BE2C (cell line): Measurements from ENCODE around the gene FBL.

Experiments used
- DNase-seq: peaks from one replicate; pipeline ENCODE4 v3.0.0-alpha.2; 2020
- H3K27me3 ChIP-seq: fragments of 250-450 bp; sonication (Bioruptor Pico); 2 replicates; pipeline ENCODE4 v1.5.1; 2020; ENCODE audit warnings: mild to moderate bottlenecking
- H3K36me3 ChIP-seq: fragments of 250-450 bp; sonication (Bioruptor Pico); 2 replicates; pipeline ENCODE4 v1.5.1; 2020; ENCODE audit warnings: mild to moderate bottlenecking
- H3K4me1 ChIP-seq: fragments of 250-450 bp; sonication (Bioruptor Pico); 2 replicates; pipeline ENCODE4 v1.5.1; 2020
- H3K4me3 ChIP-seq: 2 replicates; pipeline ENCODE4 v1.5.1; 2011; ENCODE audit warnings: low read depth, low read length
- H3K9me3 ChIP-seq: fragments of 250-450 bp; sonication (Bioruptor Pico); 2 replicates; pipeline ENCODE4 v1.5.1; 2020
- CTCF ChIP-seq: IDR thresholded peaks from 2 replicates; pipeline ENCODE4 v1.5.1; 2012; ENCODE audit warnings: mild to moderate bottlenecking, low read depth, low read length

The FBL gene

GRCh38 chr19:39839678-39840327 is 6.4 kb downstream of the FBL start:
- Histone ChIP-seq H3K4me1 (peaks cover 9% of the 10 kb centered on the region; the same call in 1 of the 2 replicates), H3K36me3 (peaks cover 65% of the 10 kb centered on the region), H3K27me3 (no peaks in the 10 kb centered on the region), H3K4me3 (no peak overlapping the region), H3K9me3 (no peaks in the 10 kb centered on the region)
- DNase-seq: no peak
- TF ChIP-seq CTCF: no peak

- DNase-seq: no peak
- TF ChIP-seq CTCF: no peak
- Histone ChIP-seq H3K9me3 (no peaks in the 10 kb centered on the region), H3K4me3 (no peak overlapping the region), H3K36me3 (peaks cover 69% of the 10 kb centered on the region), H3K4me1 (peaks cover 11% of the 10 kb centered on the region), H3K27me3 (no peaks in the 10 kb centered on the region)
Measured at GRCh38 chr19:39838569-39838968, 7.6 kb downstream of the FBL start.

GRCh38 chr19:39837978-39838377 is 8.2 kb downstream of the FBL start:
- Histone ChIP-seq H3K27me3 (no peaks in the 10 kb centered on the region), H3K4me1 (peaks cover 9% of the 10 kb centered on the region), H3K9me3 (no peaks in the 10 kb centered on the region), H3K4me3 (no peak overlapping the region), H3K36me3 (peaks cover 69% of the 10 kb centered on the region)
- no peak for TF ChIP-seq CTCF
- no peak for DNase-seq

- TF ChIP-seq CTCF: no peak
- Histone ChIP-seq H3K27me3 (no peaks in the 10 kb centered on the region), H3K36me3 (peaks cover 74% of the 10 kb centered on the region), H3K9me3 (no peaks in the 10 kb centered on the region), H3K4me1 (peaks cover 11% of the 10 kb centered on the region), H3K4me3 (no peak overlapping the region)
- DNase-seq: no peak
Measured at GRCh38 chr19:39834287-39834841, 11.8 kb downstream of the FBL start.

- DNase-seq: peak; percentile 99
- Histone ChIP-seq H3K36me3 (peaks cover 69% of the 10 kb centered on the region), H3K27me3 (no peaks in the 10 kb centered on the region), H3K9me3 (no peaks in the 10 kb centered on the region), H3K4me1 (peaks cover 11% of the 10 kb centered on the region), H3K4me3 (peak within 1 kb of the TSS; percentile 91)
- TF ChIP-seq CTCF: no peak
Measured at GRCh38 chr19:39833464-39834286, 12.5 kb downstream of the FBL start, which contains the start of gene DYRK1B. TSS of gene DYRK1B (minus strand) at chr19:39834162. CDS start at chr19:39831867, 2,295 bp downstream.

GRCh38 chr19:39833160-39833463 is 13.1 kb downstream of the FBL start:
- Histone ChIP-seq H3K36me3 (peaks cover 69% of the 10 kb centered on the region), H3K9me3 (no peaks in the 10 kb centered on the region), H3K27me3 (no peaks in the 10 kb centered on the region), H3K4me1 (peaks cover 11% of the 10 kb centered on the region), H3K4me3 (peak overlapping the region; percentile 91)
- no peak for TF ChIP-seq CTCF
- no peak for DNase-seq
